Right lobe of liver (tissue), 4 donors: ENCODE results near the gene LZTFL1.

Experiments
- CTCF ChIP-seq, 4 donors: fragments of 200-600 bp in 3 of 4; fragments of 450-650 bp in 1 of 4; IDR thresholded peaks; one replicate each; pipeline versions ENCODE4 v1.5.1 to v1.8.0; 2016 to 2022; ENCODE audit warnings: antibody characterized with exemption in 4 of 4, mild to moderate bottlenecking in 2 of 4
- POLR2A ChIP-seq: fragments of 450-650 bp; IDR thresholded peaks from one replicate; pipeline ENCODE4 v1.6.1; 2017; ENCODE audit warnings: antibody characterized with exemption, mild to moderate bottlenecking
- donor health status: DM: no; HTN: no; CAD: no.
- donor health status: DM: no; HTN: no; CAD: no.
- donor health status: DM: no; HTN: yes; CAD: no.

GRCh38 chr3:45870099-45870498, 28.2 kb upstream of the LZTFL1 start:
- TF ChIP-seq CTCF (IDR thresholded peaks at IDR 0.05) (no peak), POLR2A (no peak)
